Stimulated activated naive CD8-positive, alpha-beta T cell treated with anti-CD3 and anti-CD28 coated beads, Interleukin-15, Interleukin-2, amounts not matched to agents 100 ng/mL and 50 ng/mL, for 24 hours (primary cell): ENCODE data around the gene ANKRD33.
"Not testable (repeated sequence)": the region's sequence is repeated elsewhere in the genome, so short reads cannot be mapped to it uniquely, and the experiment has no call there.

Source experiments
- H3K27ac Mint-ChIP-seq: one replicate; pipeline ENCODE4 v1.8.0; 2021; ENCODE audit warnings: mild to moderate bottlenecking, mixed read lengths
- H3K27me3 Mint-ChIP-seq: one replicate; pipeline ENCODE4 v1.8.0; 2021; ENCODE audit warnings: mixed read lengths
- H3K36me3 Mint-ChIP-seq: one replicate; pipeline ENCODE4 v1.8.0; 2021; ENCODE audit warnings: low read depth, mixed read lengths
- H3K4me1 Mint-ChIP-seq: one replicate; pipeline ENCODE4 v1.8.0; 2021; ENCODE audit warnings: low read depth, mixed read lengths
- H3K4me3 Mint-ChIP-seq: one replicate; pipeline ENCODE4 v1.8.0; 2021; ENCODE audit warnings: mild to moderate bottlenecking, mixed read lengths
- H3K9me3 Mint-ChIP-seq: one replicate; pipeline ENCODE4 v1.8.0; 2021; ENCODE audit warnings: mixed read lengths

ANKRD33 gene

GRCh38 chr12:51884676-51885229 is 3.1 kb upstream of the ANKRD33 start:
- no peaks in the 10 kb centered on the region for H3K36me3 Mint-ChIP-seq
- H3K4me3 Mint-ChIP-seq, result no peak overlapping the region
- no peak overlapping the region for H3K27ac Mint-ChIP-seq

GRCh38 chr12:51885294-51886020 is 2.4 kb upstream of the ANKRD33 start:
- Mint-ChIP-seq H3K4me3 (peak overlapping the region; percentile 27), H3K4me1 (peaks cover 13% of the 10 kb centered on the region)
- not testable (repeated sequence) for H3K27me3 Mint-ChIP-seq, H3K36me3 Mint-ChIP-seq, H3K9me3 Mint-ChIP-seq, H3K27ac Mint-ChIP-seq

More at GRCh38 chr12:51884676-51885229, 3.1 kb upstream of the ANKRD33 start:
- Mint-ChIP-seq H3K4me1 (peaks cover 13% of the 10 kb centered on the region), H3K9me3 (peaks cover 5% of the 10 kb centered on the region), H3K27me3 (no peaks in the 10 kb centered on the region)

- Mint-ChIP-seq H3K9me3 (peaks cover 5% of the 10 kb centered on the region), H3K36me3 (no peaks in the 10 kb centered on the region), H3K27ac (peak overlapping the region; percentile 56), H3K27me3 (no peaks in the 10 kb centered on the region), H3K4me3 (peak overlapping the region; percentile 27), H3K4me1 (peaks cover 13% of the 10 kb centered on the region)
Observed at GRCh38 chr12:51886021-51886710, 1.7 kb upstream of the ANKRD33 start.

- H3K36me3 Mint-ChIP-seq, result no peaks in the 10 kb centered on the region
- no peak overlapping the region for H3K27ac Mint-ChIP-seq
- H3K9me3 Mint-ChIP-seq, result peaks cover 5% of the 10 kb centered on the region
- H3K4me1 Mint-ChIP-seq, result peaks cover 13% of the 10 kb centered on the region
- no peaks in the 10 kb centered on the region for H3K27me3 Mint-ChIP-seq
- no peak overlapping the region for H3K4me3 Mint-ChIP-seq
Observed at GRCh38 chr12:51888316-51889215, 663 bp downstream of the ANKRD33 start.

GRCh38 chr12:51889216-51890132 is 1.6 kb downstream of the ANKRD33 start:
- no peaks in the 10 kb centered on the region for H3K27me3 Mint-ChIP-seq
- H3K4me3 Mint-ChIP-seq, result no peak overlapping the region

GRCh38 chr12:51890133-51890464 is 2.2 kb downstream of the ANKRD33 start:
- Mint-ChIP-seq H3K27me3 (no peaks in the 10 kb centered on the region), H3K27ac (no peak overlapping the region), H3K9me3 (peaks cover 2% of the 10 kb centered on the region), H3K36me3 (no peaks in the 10 kb centered on the region), H3K4me3 (no peak overlapping the region), H3K4me1 (peaks cover 11% of the 10 kb centered on the region)

More at GRCh38 chr12:51889216-51890132, 1.6 kb downstream of the ANKRD33 start:
- no peak overlapping the region for H3K27ac Mint-ChIP-seq
- peaks cover 13% of the 10 kb centered on the region for H3K4me1 Mint-ChIP-seq
- H3K36me3 Mint-ChIP-seq, result no peaks in the 10 kb centered on the region
- H3K9me3 Mint-ChIP-seq, result peaks cover 5% of the 10 kb centered on the region

- no peaks in the 10 kb centered on the region for H3K9me3 Mint-ChIP-seq
- no peaks in the 10 kb centered on the region for H3K27me3 Mint-ChIP-seq
- H3K36me3 Mint-ChIP-seq, result no peaks in the 10 kb centered on the region
- H3K4me3 Mint-ChIP-seq, result no peak overlapping the region
- H3K27ac Mint-ChIP-seq, result no peak overlapping the region
- peaks cover 8% of the 10 kb centered on the region for H3K4me1 Mint-ChIP-seq
Observed at GRCh38 chr12:51890511-51891171, 2.7 kb downstream of the ANKRD33 start.

GRCh38 chr12:51891843-51892242 is 3.9 kb downstream of the ANKRD33 start:
- Mint-ChIP-seq H3K36me3 (no peaks in the 10 kb centered on the region), H3K4me1 (no peaks in the 10 kb centered on the region), H3K4me3 (no peak overlapping the region), H3K27me3 (no peaks in the 10 kb centered on the region), H3K27ac (no peak overlapping the region), H3K9me3 (no peaks in the 10 kb centered on the region)

- no peaks in the 10 kb centered on the region for H3K4me1 Mint-ChIP-seq
- H3K27me3 Mint-ChIP-seq, result no peaks in the 10 kb centered on the region
- H3K27ac Mint-ChIP-seq, result no peak overlapping the region
- no peaks in the 10 kb centered on the region for H3K9me3 Mint-ChIP-seq
- H3K4me3 Mint-ChIP-seq, result no peak overlapping the region
- no peaks in the 10 kb centered on the region for H3K36me3 Mint-ChIP-seq
Observed at GRCh38 chr12:51893786-51894185, 5.9 kb downstream of the ANKRD33 start.

GRCh38 chr12:51895378-51896135 is 7.7 kb downstream of the ANKRD33 start:
- no peak overlapping the region for H3K4me3 Mint-ChIP-seq
- H3K4me1 Mint-ChIP-seq, result no peaks in the 10 kb centered on the region
- H3K27me3 Mint-ChIP-seq, result no peaks in the 10 kb centered on the region
- H3K27ac Mint-ChIP-seq, result no peak overlapping the region
- H3K36me3 Mint-ChIP-seq, result no peaks in the 10 kb centered on the region
- no peaks in the 10 kb centered on the region for H3K9me3 Mint-ChIP-seq

GRCh38 chr12:51896236-51896635 is 8.3 kb downstream of the ANKRD33 start:
- no peak overlapping the region for H3K27ac Mint-ChIP-seq
- H3K27me3 Mint-ChIP-seq, result no peaks in the 10 kb centered on the region
- H3K36me3 Mint-ChIP-seq, result no peaks in the 10 kb centered on the region
- H3K9me3 Mint-ChIP-seq, result no peaks in the 10 kb centered on the region
- H3K4me3 Mint-ChIP-seq, result no peak overlapping the region
- H3K4me1 Mint-ChIP-seq, result no peaks in the 10 kb centered on the region

- Mint-ChIP-seq H3K9me3 (no peaks in the 10 kb centered on the region), H3K27ac (no peak overlapping the region), H3K4me3 (no peak overlapping the region), H3K36me3 (no peaks in the 10 kb centered on the region), H3K4me1 (no peaks in the 10 kb centered on the region), H3K27me3 (no peaks in the 10 kb centered on the region)
Observed at GRCh38 chr12:51897181-51897580, 9.3 kb downstream of the ANKRD33 start.

GRCh38 chr12:51898506-51898905 is 10.6 kb downstream of the ANKRD33 start:
- H3K4me3 Mint-ChIP-seq, result no peak overlapping the region
- H3K36me3 Mint-ChIP-seq, result no peaks in the 10 kb centered on the region
- H3K27ac Mint-ChIP-seq, result no peak overlapping the region
- H3K4me1 Mint-ChIP-seq, result no peaks in the 10 kb centered on the region
- no peaks in the 10 kb centered on the region for H3K9me3 Mint-ChIP-seq
- no peaks in the 10 kb centered on the region for H3K27me3 Mint-ChIP-seq
